K562 (cell line): ENCODE data around the gene SLC39A5. TPM values are rescaled to one million over a fixed set of nuclear protein-coding genes. Genes with fewer than 3 reads are reported as not detected.

Source experiments
- CUX1 ChIP-seq: fragments of 200-800 bp; sonication (Bioruptor generic); IDR thresholded peaks from 2 replicates; pipeline ENCODE4 v1.6.1; 2016; ENCODE audit warnings: missing genetic modification characterization, missing compliant biosample characterization
- GATAD2B ChIP-seq: fragments of 450-650 bp; IDR thresholded peaks from 2 replicates; pipeline ENCODE4 v1.6.1; 2017; ENCODE audit warnings: mild to moderate bottlenecking, borderline replicate concordance
- HES1 ChIP-seq: fragments of 450-650 bp; IDR thresholded peaks from 2 replicates; pipeline ENCODE4 v1.6.1; 2016; ENCODE audit warnings: low read depth, mild to moderate bottlenecking, moderate library complexity
- HIVEP1 ChIP-seq: fragments of 250-450 bp; sonication (Bioruptor Pico); IDR thresholded peaks from 2 replicates; pipeline ENCODE4 v1.4.0; 2020; ENCODE audit warnings: mild to moderate bottlenecking
- IFI16 ChIP-seq: fragments of 250-450 bp; sonication (Bioruptor Pico); IDR thresholded peaks from 2 replicates; pipeline ENCODE4 v2.1.2; 2022; ENCODE audit warnings: mild to moderate bottlenecking, inconsistent platforms
- JUN ChIP-seq, 2 experiments: sonication (generic) in 1 of 2; formaldehyde crosslinking in 1 of 2; IDR thresholded peaks; 2 replicates each; pipeline versions ENCODE4 v1.6.1 to v1.8.0; 2012 to 2022; ENCODE audit warnings: borderline replicate concordance in 2 of 2, mild to moderate bottlenecking in 2 of 2, improper control_type of control experiment in 1 of 2, low read depth in 1 of 2, low read length in 1 of 2, missing genetic modification reagents in 1 of 2
- STAG1 ChIP-seq: sonication (generic); formaldehyde crosslinking; IDR thresholded peaks from 2 replicates; pipeline ENCODE4 v1.5.0; 2020; ENCODE audit warnings: missing genetic modification reagents, borderline replicate concordance
- TFE3 ChIP-seq: fragments of 450-650 bp; formaldehyde crosslinking; IDR thresholded peaks from 2 replicates; pipeline ENCODE4 v1.4.0; 2020; ENCODE audit warnings: mild to moderate bottlenecking, mixed read lengths
- U2AF2 ChIP-seq: fragments of 200-400 bp; formaldehyde crosslinking; optimal IDR thresholded peaks from 2 replicates; pipeline ENCODE3; 2017; ENCODE audit warnings: low read depth, mild to moderate bottlenecking, low read length
- USF2 ChIP-seq: sonication (generic); formaldehyde crosslinking; IDR thresholded peaks from 2 replicates; pipeline ENCODE4 v1.5.0; 2020; ENCODE audit warnings: missing genetic modification reagents
- ZMIZ1 ChIP-seq, 2 experiments: fragments of 150-350 bp in 1 of 2; IDR thresholded peaks; 2 replicates each; pipeline ENCODE4 v1.6.1; 2012 to 2016; ENCODE audit warnings: low read depth in 2 of 2, low read length in 2 of 2, mild to moderate bottlenecking in 1 of 2, moderate library complexity in 1 of 2
- ZNF134 ChIP-seq: fragments of 250-450 bp; sonication (Bioruptor Pico); conservative IDR thresholded peaks from 2 replicates; pipeline ENCODE4 v1.4.0; 2020
- ZNF140 ChIP-seq: fragments of 250-450 bp; sonication (Bioruptor Pico); IDR thresholded peaks from 2 replicates; pipeline ENCODE4 v1.8.0; 2021; ENCODE audit warnings: moderate library complexity, mild to moderate bottlenecking, inconsistent platforms
- ZNF23 ChIP-seq: fragments of 250-450 bp; sonication (Bioruptor Pico); IDR thresholded peaks from 2 replicates; pipeline ENCODE4 v1.4.0; 2020; ENCODE audit warnings: mild to moderate bottlenecking
- ZNF431 ChIP-seq: sonication (generic); formaldehyde crosslinking; IDR thresholded peaks from 2 replicates; pipeline ENCODE4 v1.8.0; 2022; ENCODE audit warnings: mild to moderate bottlenecking, missing genetic modification reagents
- polyA plus RNA-seq, 8 experiments: library from polyadenylated mRNA; depleted of rRNA in 4 of 8; stranded (reverse) in 5 of 8; unstranded in 3 of 8; fragments of >200 nt; fragmentation: Nextera tagmentation in 2 of 8; fragmentation: Illumina TruSeq in 1 of 8; extraction: Ambion mirVana in 2 of 8; extraction: Trizol in 1 of 8; gene quantifications; 2 replicates each; pipeline versions ENCODE4 v1.2.1 to v1.2.3, GENCODE V29; 2011 to 2014; ENCODE audit warnings: inconsistent platforms in 1 of 8, missing spikeins in 1 of 8
- total RNA-seq, 7 experiments: library from RNA; depleted of rRNA in 6 of 7; stranded (reverse); fragments of >200 nt in 6 of 7; fragmentation: Illumina TruSeq in 2 of 7; extraction: Trizol in 2 of 7; gene quantifications; 2 replicates each; pipeline versions ENCODE4 v1.2.1 to v1.2.3, GENCODE V29; 2011 to 2021; ENCODE audit warnings: low replicate concordance in 1 of 7

SLC39A5 gene
- total and polyA plus RNA-seq, 9 of the 15 experiments (the other 6 are each of a cell fraction or from before 2014, with no cell fraction given): 0.08 to 0.10 TPM; not detected in 7

GRCh38 chr12:56267443-56268071 is 37.7 kb downstream of the SLC39A5 start (continued):
- TF ChIP-seq ZMIZ1 (IDR thresholded peaks at IDR 0.05; ENCODE audit: low read depth in 2 of 2, low read length in 2 of 2): no peak
- TF ChIP-seq TFE3: peak; percentile 20; the same call in 1 of the 2 replicates
- no peak for TF ChIP-seq ZNF140 (CRISPR knock-in tag)
- no peak for TF ChIP-seq HIVEP1 (CRISPR knock-in tag)
- no peak for TF ChIP-seq HES1
- no peak for TF ChIP-seq ZNF23 (CRISPR knock-in tag)
- TF ChIP-seq ZNF134 (CRISPR knock-in tag): no peak
- no peak for TF ChIP-seq STAG1 (CRISPR knock-in tag)
- TF ChIP-seq ZNF431 (CRISPR knock-in tag): no peak
- no peak for TF ChIP-seq CUX1 (CRISPR knock-in tag)
- no peak for TF ChIP-seq U2AF2
- no peak for TF ChIP-seq GATAD2B
- TF ChIP-seq USF2: peak; percentile 30; the same call in 1 of the 2 replicates
- TF ChIP-seq IFI16: no peak
- TF ChIP-seq JUN (IDR thresholded peaks at IDR 0.05; ENCODE audit: borderline replicate concordance, low read depth, low read length): no peak
- no peak for TF ChIP-seq JUN (CRISPR knock-in tag; IDR thresholded peaks at IDR 0.05; ENCODE audit: borderline replicate concordance)
